A549 (cell line): ENCODE results near the gene ADH5.
"Not testable (repeated sequence)": the region's sequence is repeated elsewhere in the genome, so short reads cannot be mapped to it uniquely, and the experiment has no call there.

ENCODE experiments used
- BHLHE40 ChIP-seq: IDR thresholded peaks from 2 replicates; pipeline ENCODE4 v1.6.1; 2012; ENCODE audit warnings: low read depth, low read length, inconsistent platforms
- CEBPB ChIP-seq, 2 experiments: fragments of >200 bp in 1 of 2; sonication (Bioruptor Twin) in 1 of 2; formaldehyde crosslinking in 1 of 2; IDR thresholded peaks; 2 replicates each; pipeline ENCODE4 v1.6.1; 2012 to 2016
- CTCF ChIP-seq: fragments of >200 bp; sonication (Bioruptor Twin); formaldehyde crosslinking; IDR thresholded peaks from 3 replicates; pipeline ENCODE4 v1.5.1; 2016
- HOXA7 ChIP-seq: fragments of 250-450 bp; sonication (Bioruptor Pico); IDR thresholded peaks from 2 replicates; pipeline ENCODE4 v1.5.0; 2020; ENCODE audit warnings: mild to moderate bottlenecking, moderate library complexity
- JUN ChIP-seq, 2 experiments: fragments of >200 bp; sonication (Bioruptor Twin); formaldehyde crosslinking; IDR thresholded peaks; 2 replicates in 1 of 2; 3 replicates in 1 of 2; pipeline ENCODE4 v1.6.1; 2016 to 2017
- MAX ChIP-seq: IDR thresholded peaks from 2 replicates; pipeline ENCODE4 v1.6.1; 2012
- MYC ChIP-seq: IDR thresholded peaks from 2 replicates; pipeline ENCODE4 v1.6.1; 2012; ENCODE audit warnings: mild to moderate bottlenecking, inconsistent platforms, low read length, improper control_type of control experiment, borderline replicate concordance
- NPAS2 ChIP-seq: fragments of 250-450 bp; sonication (Bioruptor Pico); IDR thresholded peaks from 2 replicates; pipeline ENCODE4 v1.8.0; 2022; ENCODE audit warnings: mild to moderate bottlenecking, moderate library complexity, borderline replicate concordance
- PBX3 ChIP-seq: IDR thresholded peaks from 2 replicates; pipeline ENCODE4 v1.6.1; 2012
- PHF8 ChIP-seq: fragments of 200-600 bp; sonication (generic); IDR thresholded peaks from 2 replicates; pipeline ENCODE4 v1.6.1; 2016; ENCODE audit warnings: low read depth, mild to moderate bottlenecking, antibody characterized with exemption, moderate library complexity, borderline replicate concordance
- RAD21 ChIP-seq, 2 experiments: fragments of >200 bp in 1 of 2; sonication (Bioruptor Twin) in 1 of 2; formaldehyde crosslinking in 1 of 2; IDR thresholded peaks in 1 of 2; conservative IDR thresholded peaks in 1 of 2; 2 replicates in 1 of 2; 3 replicates in 1 of 2; pipeline ENCODE4 v1.6.1; 2012 to 2018; ENCODE audit warnings: inconsistent platforms in 1 of 2
- ZFP36 ChIP-seq: fragments of 450-650 bp; IDR thresholded peaks from 2 replicates; pipeline ENCODE4 v1.6.1; 2014; ENCODE audit warnings: borderline replicate concordance; ENCODE audit not compliant: partially characterized antibody
- ZSCAN20 ChIP-seq: fragments of 250-450 bp; sonication (Bioruptor Pico); IDR thresholded peaks from 2 replicates; pipeline ENCODE4 v1.8.0; 2022; ENCODE audit warnings: mild to moderate bottlenecking, moderate library complexity

- TF ChIP-seq CTCF; PBX3; ZFP36; ZSCAN20 (CRISPR knock-in tag); NPAS2 (CRISPR knock-in tag); JUN (IDR thresholded peaks at IDR 0.05); HOXA7 (CRISPR knock-in tag); PHF8; BHLHE40; MYC; RAD21 (conservative IDR thresholded peaks at IDR 0.05 in 1 of 2, IDR thresholded peaks at IDR 0.05 in 1 of 2); MAX; CEBPB (IDR thresholded peaks at IDR 0.05): not testable (repeated sequence)
These were observed 23.1 kb downstream of the ADH5 start for GRCh38 chr4:99065521-99065920.
